ENCODE results near the gene PDZD4. TPM values are rescaled to one million over a fixed set of nuclear protein-coding genes. Genes with fewer than 3 reads are reported as not detected.

The PDZD4 gene
- total RNA-seq, 2 donors from 2014 or later: 2.1 to 7.1 TPM

- no peak overlapping the region for H3K27ac ChIP-seq
- no peak overlapping the region for H3K4me3 ChIP-seq
- no peaks in the 10 kb centered on the region for H3K36me3 ChIP-seq
- no peak for TF ChIP-seq CTCF (IDR thresholded peaks at IDR 0.05)
- H3K27me3 ChIP-seq: peaks cover 0 to under 1% of the 10 kb centered on the region in 2 donors
- H3K4me1 ChIP-seq: no peaks in the 10 kb centered on the region
- no peaks in the 10 kb centered on the region for H3K9me3 ChIP-seq
- DNase-seq (ENCODE audit: low spot score): no peak
These were observed 45.8 kb upstream of the PDZD4 start for GRCh38 chrX:153876112-153876491.

- Histone ChIP-seq H3K27me3 (no peaks in the 10 kb centered on the region), H3K36me3 (no peaks in the 10 kb centered on the region), H3K27ac (no peak overlapping the region), H3K4me1 (no peaks in the 10 kb centered on the region), H3K4me3 (no peak overlapping the region), H3K9me3 (no peaks in the 10 kb centered on the region)
- TF ChIP-seq CTCF (IDR thresholded peaks at IDR 0.05): no peak
- DNase-seq (ENCODE audit: low spot score): no peak
These were observed 45.2 kb upstream of the PDZD4 start for GRCh38 chrX:153875391-153876111.

GRCh38 chrX:153874366-153875125, 44.2 kb upstream of the PDZD4 start:
- no peak for DNase-seq (ENCODE audit: low spot score)
- Histone ChIP-seq H3K27me3 (no peaks in the 10 kb centered on the region), H3K36me3 (no peaks in the 10 kb centered on the region), H3K4me1 (no peaks in the 10 kb centered on the region), H3K9me3 (no peaks in the 10 kb centered on the region), H3K27ac (no peak overlapping the region), H3K4me3 (no peak overlapping the region)
- no peak for TF ChIP-seq CTCF (IDR thresholded peaks at IDR 0.05)

- no peaks in the 10 kb centered on the region for H3K27me3 ChIP-seq
- no peaks in the 10 kb centered on the region for H3K36me3 ChIP-seq
- no peak for DNase-seq (ENCODE audit: low spot score)
- TF ChIP-seq CTCF (IDR thresholded peaks at IDR 0.05): no peak
- H3K9me3 ChIP-seq: no peaks in the 10 kb centered on the region
- no peaks in the 10 kb centered on the region for H3K4me1 ChIP-seq
- H3K27ac ChIP-seq: no peak overlapping the region
- H3K4me3 ChIP-seq: no peak overlapping the region
These were observed 43.7 kb upstream of the PDZD4 start for GRCh38 chrX:153874085-153874365.

GRCh38 chrX:153873282-153874084, 43.1 kb upstream of the PDZD4 start:
- no peak overlapping the region for H3K27ac ChIP-seq
- no peaks in the 10 kb centered on the region for H3K4me1 ChIP-seq
- H3K9me3 ChIP-seq: no peaks in the 10 kb centered on the region
- H3K27me3 ChIP-seq: no peaks in the 10 kb centered on the region
- no peak for TF ChIP-seq CTCF (IDR thresholded peaks at IDR 0.05)
- H3K36me3 ChIP-seq: no peaks in the 10 kb centered on the region
- H3K4me3 ChIP-seq: no peak overlapping the region
- no peak for DNase-seq (ENCODE audit: low spot score)

Measured in right atrium auricular region (tissue), 2 donors.